NOMO-1 (cell line): Measurements from ENCODE around the gene AGXT.
A peak's percentile ranks its signal among the peaks of the same experiment; 100 is the strongest.

Source experiments
- DNase-seq, 2 experiments: peaks; one replicate each; lab custom pipeline; 2025; ENCODE audit not compliant: unreplicated experiment in 2 of 2; lab: John Stamatoyannopoulos, UW

Gene AGXT

GRCh38 chr2:240884221-240884620 is 15.6 kb downstream of the AGXT start:
- no peak for DNase-seq

DNA sequence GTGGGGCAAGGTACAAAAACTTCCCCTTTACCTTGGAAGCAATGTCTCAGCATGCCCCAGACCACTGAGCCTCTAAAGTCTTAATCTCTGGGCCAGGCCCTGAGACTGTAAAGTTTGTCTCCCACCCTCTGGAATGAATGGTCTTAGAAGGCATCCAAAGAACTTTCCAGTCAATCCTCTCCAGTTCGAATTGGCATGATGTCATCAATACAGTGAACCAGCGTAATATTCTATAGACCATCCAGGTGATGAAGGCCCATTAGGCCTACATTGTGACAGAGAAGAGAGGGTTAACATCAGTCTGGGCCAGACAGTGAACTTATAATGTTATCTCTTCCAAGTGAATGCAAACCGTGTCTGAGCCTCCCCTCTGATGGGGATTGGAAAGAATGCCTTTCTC is 16.1 kb downstream of the AGXT start:
- DNase-seq: no peak

DNA sequence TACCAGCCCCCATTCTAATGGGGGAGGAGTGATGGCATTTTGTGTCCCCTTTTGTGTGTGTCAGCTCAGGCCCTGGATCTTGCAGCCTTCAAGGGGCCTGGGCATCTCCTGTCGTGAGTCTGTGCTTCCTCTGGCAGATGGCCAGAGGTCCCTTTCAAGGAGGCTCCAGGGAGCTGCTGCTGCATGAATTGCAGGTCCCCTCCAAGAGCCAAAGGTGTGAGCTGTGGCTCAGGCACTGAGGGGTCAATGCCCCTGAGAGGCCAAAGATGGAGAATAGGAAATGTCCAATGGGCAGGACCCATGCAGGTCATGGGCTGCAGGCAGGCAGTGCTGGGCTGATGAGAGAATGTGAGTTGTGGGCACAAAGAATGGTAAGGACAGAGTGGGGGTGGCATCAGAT is 16.9 kb downstream of the AGXT start:
- DNase-seq: no peak

DNA sequence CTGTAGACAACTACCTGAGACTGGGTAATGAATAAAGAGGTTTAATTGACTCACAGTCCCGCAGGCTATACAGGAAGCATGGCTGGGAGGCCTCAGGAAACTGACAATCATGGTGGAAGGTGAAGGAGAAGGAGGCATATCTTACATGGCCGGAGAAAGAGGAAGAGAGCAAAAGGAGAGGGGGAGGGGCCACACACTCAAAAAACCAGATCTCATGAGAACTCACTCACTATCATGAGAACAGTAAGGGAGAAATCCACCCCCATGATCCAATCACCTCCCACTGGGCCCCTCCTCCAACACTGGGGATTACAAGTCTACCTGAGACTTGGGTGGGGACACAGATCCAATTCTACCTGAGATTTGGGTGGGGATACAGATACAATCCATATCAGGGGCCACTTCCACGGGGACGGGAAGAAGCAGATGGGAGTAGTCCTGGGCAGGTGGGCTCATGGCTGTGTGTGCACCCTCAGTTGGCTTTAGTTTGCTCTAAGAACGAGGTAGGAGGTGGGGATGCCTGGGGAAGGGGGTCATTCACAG is 17.5 kb downstream of the AGXT start:
- peak; percentile 67 to 72 for DNase-seq

DNA sequence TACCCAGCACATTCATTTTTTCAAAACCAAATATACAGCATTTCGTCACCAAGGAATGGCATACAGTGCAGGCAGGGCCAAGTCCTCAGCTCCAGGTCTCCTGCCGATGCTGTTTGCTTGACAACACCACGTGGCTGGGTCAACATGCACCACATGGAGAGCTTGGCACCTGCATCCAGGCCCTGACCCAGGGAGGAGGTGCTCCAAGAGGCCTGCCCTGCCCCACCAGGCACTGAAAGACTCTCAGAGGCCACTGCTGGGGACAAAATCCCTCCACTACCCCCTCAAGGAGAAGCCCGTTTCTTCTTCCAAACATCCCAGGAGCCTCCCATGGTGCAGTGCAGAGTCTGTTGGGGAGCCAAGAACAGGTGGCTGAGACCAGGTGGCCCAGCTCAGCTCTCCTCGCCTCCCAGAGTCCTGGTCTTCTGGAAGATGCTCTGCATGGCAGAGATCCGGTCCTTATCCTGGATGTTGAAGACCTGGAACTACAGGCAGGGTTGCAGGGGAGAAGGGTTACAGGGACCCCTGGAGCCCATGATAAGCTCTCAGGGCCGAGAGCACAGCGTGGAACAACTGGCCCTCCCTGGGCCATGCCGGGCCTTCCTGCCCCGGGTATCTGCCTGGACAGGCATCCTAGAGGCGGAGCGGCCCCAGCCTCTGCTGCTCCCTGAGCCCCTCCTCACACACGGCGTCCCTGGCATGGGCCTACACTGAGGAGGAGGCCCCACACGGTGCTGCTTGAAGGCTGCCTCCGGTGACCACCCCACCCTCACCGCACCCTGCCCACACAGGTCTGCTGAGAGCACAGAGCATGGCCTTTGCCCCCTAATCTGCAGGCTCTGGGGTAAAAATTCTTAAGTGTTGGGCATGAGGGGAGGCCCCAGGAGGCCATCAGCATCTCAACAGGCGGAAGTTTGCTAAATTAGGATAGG is 18.3 kb downstream of the AGXT start:
- DNase-seq: no peak

DNA sequence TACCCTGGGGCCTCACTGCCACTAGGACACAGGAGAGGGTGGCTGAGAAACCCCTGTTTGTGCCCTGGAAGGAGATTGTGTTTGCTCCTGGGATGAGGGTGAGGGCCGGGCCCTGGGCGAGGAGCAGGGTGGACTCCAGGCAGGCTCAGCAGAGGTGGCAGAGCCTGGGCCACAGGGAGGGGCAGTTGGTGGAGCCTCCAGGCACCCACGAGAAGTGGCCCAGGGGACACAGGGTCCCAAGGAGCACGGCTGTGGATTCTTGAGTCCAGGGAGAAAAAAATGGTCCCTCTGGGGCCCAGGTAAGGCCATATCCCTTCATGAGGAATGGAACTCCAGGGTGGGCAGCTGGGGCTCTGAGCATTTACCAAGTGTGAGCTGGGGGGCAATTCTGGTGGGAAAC is 19.0 kb downstream of the AGXT start:
- no peak for DNase-seq

DNA sequence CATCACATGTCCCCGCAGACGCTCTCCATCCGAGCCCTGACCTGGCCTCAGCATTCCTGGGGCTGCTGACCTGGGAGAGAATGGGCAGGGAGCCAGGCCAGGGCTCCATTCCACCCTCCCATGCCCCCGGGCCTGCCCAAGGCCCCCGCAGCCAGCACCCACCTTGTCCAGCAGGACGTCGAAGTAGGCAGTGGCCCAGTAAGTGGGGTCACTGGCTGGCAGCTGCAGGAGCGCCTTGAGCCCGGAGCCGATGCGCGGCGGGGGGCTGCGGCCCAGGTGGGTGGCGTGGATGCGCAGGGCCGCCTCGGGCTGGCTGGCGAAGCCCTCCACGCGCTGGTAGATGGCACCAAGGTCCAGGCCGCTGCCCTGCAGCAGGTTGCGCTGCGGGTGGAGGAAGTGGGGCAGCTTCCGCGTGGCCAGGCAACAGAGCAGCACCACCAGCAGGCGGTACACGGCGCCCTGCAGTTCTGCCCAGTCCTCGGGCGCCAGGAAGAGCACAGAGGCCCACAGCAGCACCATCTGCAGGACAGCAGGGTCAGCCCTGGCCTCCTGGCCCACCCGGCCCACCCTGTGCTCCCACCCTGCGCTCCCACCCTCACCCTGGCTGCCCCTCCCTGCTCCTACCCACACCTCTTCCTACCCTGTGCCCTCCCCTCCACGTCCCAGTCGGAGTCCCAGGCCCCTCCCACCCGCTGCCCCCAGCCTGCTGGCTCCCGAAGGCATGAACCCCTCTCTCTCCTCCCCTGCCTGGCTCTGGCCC is 19.7 kb downstream of the AGXT start:
- DNase-seq: no peak

DNA sequence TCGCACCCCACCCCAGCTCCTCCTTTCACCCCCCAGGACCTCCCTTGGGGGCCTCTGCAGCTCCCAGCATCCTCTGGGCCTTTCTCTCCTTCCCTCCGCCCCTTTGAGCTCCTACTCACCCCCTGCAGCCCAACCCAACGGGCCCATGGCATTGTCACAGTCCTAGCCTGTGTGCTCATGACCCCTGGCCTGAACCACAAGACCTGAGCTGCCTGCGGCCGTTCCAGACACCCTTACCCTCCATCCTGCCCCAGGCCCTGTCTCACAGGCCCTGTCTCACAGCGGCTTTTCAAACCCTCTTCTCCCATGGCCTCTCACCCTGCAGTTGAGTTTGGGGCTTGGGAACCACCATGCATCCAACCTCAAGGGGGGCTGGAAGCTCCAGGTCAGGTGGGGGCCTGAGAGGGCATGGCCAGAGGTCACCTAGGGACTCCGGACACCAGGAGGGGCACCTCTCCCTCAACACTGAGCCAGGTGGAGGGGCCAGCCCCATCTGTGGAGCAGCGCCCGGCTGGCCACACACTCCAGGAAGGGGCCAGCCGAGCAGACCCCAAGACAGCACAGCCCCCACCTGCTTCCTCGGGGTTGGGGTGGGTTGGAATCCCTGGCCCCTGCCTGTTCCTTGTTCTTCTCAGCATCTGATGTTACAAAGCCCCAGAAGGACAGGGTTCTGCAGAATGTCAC is 20.4 kb downstream of the AGXT start:
- DNase-seq: no peak

DNA sequence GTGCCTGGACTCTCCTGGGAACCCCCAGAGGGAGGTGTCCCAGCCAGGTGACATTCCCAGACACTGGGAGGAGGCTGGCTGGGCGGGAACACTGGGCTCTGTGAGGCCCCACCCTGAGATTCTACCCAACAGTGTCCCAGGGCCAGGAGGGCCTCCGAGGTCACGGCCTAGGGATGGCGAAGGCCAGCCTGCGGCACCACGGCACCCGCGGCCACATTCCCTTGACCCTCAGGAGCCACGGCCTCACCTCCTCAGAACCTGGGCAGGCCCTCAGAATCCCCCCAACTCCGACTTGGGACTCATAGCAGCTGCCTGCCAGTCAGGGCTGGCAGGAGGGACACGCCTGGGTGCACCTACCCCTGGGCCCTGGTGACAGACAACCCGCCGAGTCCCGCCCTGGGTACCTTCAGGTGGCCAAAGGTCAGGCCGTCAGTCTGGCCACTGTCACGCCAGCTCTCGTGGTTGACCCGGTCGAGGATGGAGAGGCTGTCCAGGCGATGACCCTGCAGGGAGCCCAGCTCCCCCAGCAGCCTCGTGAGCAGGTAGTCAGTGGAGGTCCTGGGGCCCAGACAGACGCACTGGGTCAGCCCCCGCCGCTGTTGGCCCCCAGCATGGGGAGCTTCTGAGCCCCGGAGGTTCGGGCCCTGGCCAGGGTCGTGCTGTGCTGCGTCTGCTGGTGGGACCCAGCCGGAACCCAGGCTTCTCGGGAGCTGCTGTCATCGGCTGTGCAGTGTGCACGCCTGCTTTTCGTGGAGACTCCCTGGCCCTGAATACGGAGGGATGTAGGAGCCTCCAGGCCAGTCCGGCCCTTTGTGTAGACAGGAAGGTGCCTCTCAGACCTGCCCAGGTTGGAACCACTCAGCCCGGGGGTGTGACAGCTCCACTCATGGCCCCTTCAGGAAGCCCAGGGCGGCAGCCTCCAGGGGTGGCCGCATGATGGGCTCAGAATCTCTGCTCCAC is 21.3 kb downstream of the AGXT start:
- no peak for DNase-seq

- DNase-seq: no peak
These were observed 22.1 kb downstream of the AGXT start for GRCh38 chr2:240890691-240891090.

DNA sequence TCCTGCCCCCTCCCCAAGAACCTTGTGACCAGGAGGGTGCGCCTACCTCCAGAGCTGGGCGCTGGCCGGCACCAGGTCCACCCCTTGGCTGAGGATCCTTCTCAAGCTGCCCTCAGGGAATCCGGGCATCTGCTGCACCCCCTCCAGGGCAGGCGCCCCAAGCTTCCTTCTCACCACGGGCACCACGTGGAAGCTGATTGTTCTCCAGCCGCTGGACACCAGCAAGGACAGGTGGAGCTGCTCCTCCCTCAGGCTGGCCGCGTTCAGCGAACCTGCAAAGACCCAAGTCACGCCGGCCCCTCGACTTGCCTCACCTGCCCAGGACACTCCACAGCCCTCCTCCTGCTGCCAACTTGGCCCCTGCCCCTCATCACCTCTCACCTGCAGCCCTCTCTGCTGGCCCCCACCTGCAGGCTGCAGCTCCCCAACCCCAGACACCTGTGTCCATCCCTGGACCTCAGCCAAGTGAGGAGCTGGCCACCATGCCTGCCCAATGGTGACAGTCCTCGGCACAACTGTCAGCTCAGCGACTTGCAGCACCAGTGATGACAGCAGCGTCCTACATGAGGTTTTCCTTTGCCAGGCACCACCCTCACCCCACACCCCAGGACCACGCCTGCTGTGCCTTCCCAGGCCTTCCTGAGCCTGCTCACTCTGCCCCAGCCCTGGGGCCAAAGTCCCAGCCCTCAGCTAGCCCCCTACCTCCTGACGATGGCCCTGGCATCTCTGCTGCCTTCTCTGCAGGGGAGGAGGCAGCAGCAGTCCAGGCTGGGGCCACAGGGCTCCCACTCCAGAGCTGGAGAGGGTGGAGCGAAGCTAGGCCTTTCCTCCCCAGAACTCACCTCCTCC is 23.1 kb downstream of the AGXT start:
- no peak for DNase-seq

GRCh38 chr2:240892356-240892755 is 23.7 kb downstream of the AGXT start:
- no peak for DNase-seq

GRCh38 chr2:240892925-240893324 is 24.3 kb downstream of the AGXT start:
- DNase-seq: no peak

GRCh38 chr2:240893363-240893844 is 24.8 kb downstream of the AGXT start:
- no peak for DNase-seq

DNA sequence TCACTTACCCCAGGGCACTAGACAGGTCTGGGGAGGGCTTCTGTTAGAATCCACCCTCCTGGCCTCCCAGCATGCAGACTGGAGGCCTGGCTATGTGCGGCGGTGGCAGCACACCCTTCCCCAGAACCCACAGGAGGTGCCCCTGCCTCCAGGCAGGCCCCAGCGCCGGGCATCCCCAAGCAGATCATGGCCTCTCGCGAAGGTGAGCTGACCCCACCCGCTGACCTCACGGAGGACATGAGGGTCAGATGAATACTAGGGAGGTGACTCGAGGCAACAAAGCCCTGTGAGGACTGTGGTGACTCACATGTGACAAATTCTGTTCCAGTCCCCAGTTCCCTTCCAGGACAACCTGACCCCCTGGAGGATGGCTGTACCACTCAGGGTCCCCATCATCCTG is 25.4 kb downstream of the AGXT start:
- DNase-seq: no peak

DNA sequence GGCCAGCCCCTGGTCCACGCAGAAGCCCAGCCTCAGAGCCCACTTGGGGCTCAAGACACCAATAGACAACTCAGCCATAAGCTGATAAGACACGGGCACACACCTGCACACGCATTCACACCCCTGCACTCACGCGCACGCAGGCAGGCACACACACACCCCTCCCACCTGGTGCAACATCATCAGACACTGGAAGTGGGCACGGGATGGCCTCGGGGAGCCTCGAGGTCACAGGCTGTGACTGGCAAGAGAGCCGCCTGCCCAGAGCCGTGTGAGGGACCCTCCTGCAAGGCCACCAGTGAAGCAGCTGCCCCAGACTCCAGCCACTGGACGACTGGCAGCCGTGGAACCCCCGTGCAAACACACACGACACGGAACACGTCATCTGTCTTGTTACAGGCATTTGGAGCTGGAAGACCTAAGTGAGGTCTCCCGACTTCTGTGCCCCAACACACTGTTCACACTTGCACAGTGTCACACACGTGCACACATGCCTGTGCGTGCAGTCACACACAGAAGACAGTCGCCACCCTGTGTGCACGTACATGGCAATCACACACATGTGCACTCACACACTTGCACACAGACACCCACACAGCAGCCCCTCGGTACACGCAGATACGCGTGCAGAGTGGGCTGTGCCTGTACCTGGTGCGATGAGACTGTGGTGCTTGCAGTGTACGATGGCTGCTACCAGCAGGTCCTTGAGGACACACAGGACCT is 26.4 kb downstream of the AGXT start:
- DNase-seq: no peak

DNA sequence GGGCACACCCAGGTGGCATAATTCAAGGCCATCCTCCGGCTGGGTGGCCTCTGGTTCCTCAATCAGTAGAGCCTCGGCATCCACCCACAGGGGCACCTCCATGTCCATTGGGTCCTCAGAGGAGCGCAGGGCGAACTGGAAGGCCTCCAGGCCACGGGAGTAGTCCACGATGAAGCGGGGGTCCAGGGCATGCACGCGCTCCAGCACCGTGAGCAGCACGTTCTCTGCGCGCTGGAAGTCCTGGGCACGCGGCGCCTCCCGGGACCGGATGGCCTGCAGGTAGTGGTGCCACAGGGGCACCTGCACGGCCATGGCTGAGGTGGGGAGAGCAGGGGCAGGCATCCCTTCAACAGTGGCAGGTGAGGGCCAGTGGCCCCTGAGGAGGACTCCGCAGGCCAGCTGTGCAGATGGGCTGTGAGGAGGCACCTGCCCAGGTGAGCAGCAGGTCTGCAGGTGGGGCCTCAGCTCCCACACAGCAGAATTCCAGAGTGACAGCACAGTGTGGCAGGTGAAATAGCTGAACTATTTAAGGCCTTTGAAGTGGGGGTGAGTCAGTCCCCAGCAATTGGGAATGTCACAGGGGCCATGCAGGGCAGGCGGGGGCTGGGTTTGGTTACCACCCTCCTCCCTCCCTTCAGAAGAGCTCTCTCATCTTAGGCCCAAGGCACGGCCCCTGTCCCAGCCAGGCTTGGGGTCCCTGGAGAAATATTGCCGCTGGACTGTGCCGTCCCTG is 27.2 kb downstream of the AGXT start, which contains the start of gene MAB21L4:
TSS of gene MAB21L4 (minus strand) at position 501 of the 733 bp plus-strand sequence. CDS start at position 342, 159 bp downstream.
- DNase-seq: no peak
